GM12873 (cell line): ENCODE results near the gene MCM10.

Experiments used
- TF ChIP-seq, protein P1 (sequence below): IDR thresholded peaks from 2 replicates; pipeline ENCODE4 v1.5.1; 2012; ENCODE audit warnings: low read depth, mild to moderate bottlenecking, moderate library complexity, low read length, control low read depth; ENCODE audit not compliant: insufficient read depth; ENCODE audit errors: missing control alignments

The MCM10 gene

DNA sequence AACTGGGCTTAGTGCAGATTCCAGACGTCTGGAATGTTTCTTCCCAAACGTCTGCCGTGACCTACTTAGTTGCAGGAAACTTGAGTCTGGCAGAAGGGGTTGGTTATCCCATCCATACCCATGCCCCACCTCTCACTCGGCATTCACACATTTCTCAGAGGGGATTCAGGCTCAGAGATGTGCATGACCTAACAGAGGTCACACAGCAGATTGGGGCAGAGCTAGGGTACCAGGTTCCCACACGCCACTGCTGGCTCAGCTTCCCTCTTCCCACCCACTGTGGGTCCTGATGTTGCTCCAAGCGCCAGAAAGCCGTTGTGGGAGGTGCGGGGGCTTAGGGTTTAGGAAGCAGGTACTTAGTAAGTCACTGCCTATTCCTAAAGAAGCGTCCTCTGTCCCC lies 69.8 kb downstream of the MCM10 start:
- TF ChIP-seq, protein P1, sequence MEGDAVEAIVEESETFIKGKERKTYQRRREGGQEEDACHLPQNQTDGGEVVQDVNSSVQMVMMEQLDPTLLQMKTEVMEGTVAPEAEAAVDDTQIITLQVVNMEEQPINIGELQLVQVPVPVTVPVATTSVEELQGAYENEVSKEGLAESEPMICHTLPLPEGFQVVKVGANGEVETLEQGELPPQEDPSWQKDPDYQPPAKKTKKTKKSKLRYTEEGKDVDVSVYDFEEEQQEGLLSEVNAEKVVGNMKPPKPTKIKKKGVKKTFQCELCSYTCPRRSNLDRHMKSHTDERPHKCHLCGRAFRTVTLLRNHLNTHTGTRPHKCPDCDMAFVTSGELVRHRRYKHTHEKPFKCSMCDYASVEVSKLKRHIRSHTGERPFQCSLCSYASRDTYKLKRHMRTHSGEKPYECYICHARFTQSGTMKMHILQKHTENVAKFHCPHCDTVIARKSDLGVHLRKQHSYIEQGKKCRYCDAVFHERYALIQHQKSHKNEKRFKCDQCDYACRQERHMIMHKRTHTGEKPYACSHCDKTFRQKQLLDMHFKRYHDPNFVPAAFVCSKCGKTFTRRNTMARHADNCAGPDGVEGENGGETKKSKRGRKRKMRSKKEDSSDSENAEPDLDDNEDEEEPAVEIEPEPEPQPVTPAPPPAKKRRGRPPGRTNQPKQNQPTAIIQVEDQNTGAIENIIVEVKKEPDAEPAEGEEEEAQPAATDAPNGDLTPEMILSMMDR = no peak

DNA sequence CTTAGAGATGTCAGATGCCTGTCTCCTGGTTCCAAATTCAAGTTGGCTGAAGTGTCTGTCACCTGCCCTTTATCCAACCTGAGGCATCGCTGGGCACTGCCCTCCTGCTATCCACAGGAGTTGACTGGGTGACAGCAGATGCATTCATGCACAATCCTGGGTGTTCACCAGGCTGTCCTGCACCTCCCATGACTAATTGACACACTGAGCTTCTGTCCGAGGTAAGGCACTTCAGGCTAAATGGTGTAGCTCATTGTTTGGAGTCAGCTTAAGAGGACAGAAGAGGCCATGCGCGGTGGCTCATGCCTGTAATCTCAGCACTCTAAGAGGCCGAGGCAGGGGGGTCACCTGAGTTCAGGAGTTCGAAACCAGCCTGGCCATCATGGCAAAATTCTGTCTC lies 70.5 kb downstream of the MCM10 start:
- TF ChIP-seq, protein P1 = no peak

DNA sequence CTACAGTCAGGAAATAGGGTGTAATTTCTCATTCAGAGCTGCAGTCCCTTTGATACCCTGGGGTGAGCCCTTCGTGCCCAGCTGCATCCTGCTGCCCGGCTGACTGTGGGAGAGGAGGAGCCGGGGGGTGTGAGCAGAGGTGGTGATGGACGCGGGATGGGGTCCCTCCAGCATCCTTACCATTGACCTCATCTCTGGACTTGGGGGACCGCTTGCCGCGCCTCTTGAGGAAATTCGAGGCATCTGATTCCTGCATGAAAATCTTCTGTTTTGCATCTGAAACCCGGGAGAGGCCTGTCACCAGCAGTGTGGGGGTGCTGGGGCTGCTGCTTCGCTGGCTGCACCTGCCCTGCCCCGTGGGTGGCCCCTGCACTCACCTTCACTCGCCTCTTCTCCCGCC lies 72.0 kb downstream of the MCM10 start:
- TF ChIP-seq, protein P1 = no peak

DNA sequence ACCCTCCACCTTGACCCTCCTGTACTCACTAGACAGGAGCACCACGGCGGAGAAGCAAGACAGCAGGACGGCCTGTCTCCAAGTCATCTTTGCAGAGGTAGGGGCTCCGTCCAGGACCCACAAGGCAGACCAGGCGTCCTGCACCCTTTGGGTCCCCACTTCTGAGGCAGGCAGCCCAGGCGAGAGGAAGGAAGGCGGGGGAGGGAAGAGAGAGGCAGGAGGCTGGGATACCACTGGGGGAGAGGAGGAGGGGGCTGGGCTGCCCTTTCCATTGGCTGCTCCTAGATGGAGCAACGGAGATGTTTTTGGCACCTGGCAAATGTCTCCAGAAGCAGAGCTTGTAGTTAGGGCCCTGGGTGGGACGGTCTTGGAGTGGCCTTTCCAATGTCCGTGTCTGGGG lies 72.8 kb downstream of the MCM10 start, which contains the start of gene UCMA:
Gene UCMA, minus strand, starts transcription at position 203 of the 400 bp plus-strand sequence. Its CDS starts 116 bp downstream, at position 87.
- TF ChIP-seq, protein P1 = no peak

DNA sequence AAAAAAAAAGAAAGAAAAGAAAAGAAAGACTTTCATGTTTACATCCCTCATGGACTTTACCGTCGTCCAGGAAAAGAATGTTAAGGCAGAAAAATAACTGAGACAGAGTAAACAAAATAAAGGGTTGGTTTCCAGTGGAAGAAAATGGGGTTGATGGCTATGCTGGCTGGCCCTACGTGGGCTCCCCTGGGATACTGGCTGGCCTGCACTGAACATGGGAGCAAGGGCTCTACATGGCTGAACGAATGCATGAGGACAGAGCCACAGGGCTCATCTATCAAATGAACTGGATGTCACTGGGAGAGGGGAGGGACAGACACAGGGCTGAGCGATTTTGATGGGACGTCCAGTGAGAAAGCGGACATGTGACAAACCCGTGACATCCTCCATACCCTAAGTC lies 75.3 kb downstream of the MCM10 start:
- TF ChIP-seq, protein P1 = no peak

DNA sequence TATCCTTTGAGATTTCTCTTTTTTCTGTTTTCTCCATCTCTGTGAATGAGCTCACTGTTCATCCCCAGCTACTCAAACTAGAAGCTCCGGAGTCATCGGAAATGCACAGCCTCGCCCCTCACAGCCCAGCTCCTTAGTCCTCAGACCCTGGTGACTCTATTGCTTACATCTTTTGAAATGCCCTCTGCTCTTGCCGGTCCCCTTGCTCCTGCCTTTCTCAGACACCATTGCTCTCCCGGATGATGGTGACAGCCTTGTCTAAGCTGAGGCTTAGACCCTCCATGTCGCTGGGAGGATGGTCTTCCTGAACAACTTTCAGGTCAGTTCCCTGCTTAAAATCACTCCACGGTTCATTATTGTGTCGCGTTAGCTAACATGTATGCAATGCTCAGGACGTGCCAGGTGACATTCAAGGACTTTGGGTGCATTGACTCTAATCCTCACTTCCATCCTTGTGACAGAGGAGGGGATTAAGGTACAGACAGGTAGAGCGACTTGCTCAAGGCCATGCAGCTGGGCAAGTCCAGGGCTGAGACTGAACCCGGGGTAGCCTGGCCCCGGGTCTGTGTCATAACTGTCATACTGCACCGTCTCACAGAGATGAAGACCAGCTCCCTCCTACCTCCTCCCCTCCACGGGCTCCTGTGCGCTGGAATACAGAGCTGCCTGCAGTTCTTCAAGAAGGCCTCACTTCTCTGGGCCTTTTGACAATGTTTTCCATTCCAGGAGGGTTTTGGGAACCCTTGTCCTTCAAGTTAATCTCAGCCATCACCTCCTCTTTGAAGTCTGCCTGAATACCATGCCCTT lies 77.1 kb downstream of the MCM10 start:
- TF ChIP-seq, protein P1 = no peak

DNA sequence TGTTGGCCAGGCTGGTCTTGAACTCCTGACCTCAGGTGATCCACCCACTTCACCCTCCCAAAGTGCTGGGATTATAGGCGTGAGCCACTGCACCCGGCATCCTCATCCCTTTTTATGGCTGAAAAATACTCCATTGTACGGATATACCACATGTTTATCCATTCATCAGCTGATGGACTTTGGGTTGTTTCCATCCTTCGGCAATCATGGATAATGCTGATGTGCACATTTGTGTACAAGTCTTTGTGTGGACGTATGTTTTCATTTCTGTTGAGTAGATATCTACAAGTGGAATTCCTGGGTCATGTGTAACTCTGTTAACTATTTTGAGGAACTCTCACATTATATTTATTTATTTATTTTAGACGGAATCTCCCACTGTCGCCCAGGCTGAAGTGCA lies 78.6 kb downstream of the MCM10 start:
- TF ChIP-seq, protein P1 = no peak
